ENCODE measurements around the gene ERC2.

GRCh38 chr3:55476515-55476914, 991.8 kb downstream of the ERC2 start:
- TF ChIP-seq CTCF (conservative IDR thresholded peaks at IDR 0.05; ENCODE audit: low read length) (no peak), EZH2phosphoT487 (IDR thresholded peaks at IDR 0.05; ENCODE audit: borderline replicate concordance, low read depth, low read length) (no peak)

Measured in OCI-LY7 (cell line).